GM12878 (cell line): ENCODE measurements around the gene PARS2.

ENCODE experiments used
- CHD2 ChIP-seq: IDR thresholded peaks from 2 replicates; pipeline ENCODE4 v1.6.1; 2011; ENCODE audit warnings: low read depth, low read length, improper control_type of control experiment, borderline replicate concordance
- NFIC ChIP-seq: IDR thresholded peaks from 2 replicates; pipeline ENCODE4 v1.6.1; 2012; ENCODE audit warnings: low read depth, mild to moderate bottlenecking, inconsistent platforms, low read length, moderate library complexity
- NFXL1 ChIP-seq: fragments of 450-650 bp; IDR thresholded peaks from 2 replicates; pipeline ENCODE4 v1.6.1; 2017; ENCODE audit warnings: antibody characterized with exemption, mild to moderate bottlenecking, borderline replicate concordance
- POLR2AphosphoS5 ChIP-seq: IDR thresholded peaks from 2 replicates; pipeline ENCODE4 v1.6.1; 2011; ENCODE audit warnings: mild to moderate bottlenecking, low read length, inconsistent platforms
- RAD21 ChIP-seq: IDR thresholded peaks from 2 replicates; pipeline ENCODE4 v1.6.1; 2011; ENCODE audit warnings: mild to moderate bottlenecking, low read depth, low read length, moderate library complexity; ENCODE audit not compliant: insufficient read depth
- TF ChIP-seq, protein P1 (sequence below): IDR thresholded peaks from 2 replicates; pipeline ENCODE4 v1.6.1; 2012; ENCODE audit warnings: low read length, inconsistent platforms
- TF ChIP-seq, protein P2 (sequence below): fragments of 450-650 bp; formaldehyde crosslinking; IDR thresholded peaks from 2 replicates; pipeline ENCODE4 v1.5.0; 2022; ENCODE audit warnings: mild to moderate bottlenecking, missing genetic modification characterization

DNA sequence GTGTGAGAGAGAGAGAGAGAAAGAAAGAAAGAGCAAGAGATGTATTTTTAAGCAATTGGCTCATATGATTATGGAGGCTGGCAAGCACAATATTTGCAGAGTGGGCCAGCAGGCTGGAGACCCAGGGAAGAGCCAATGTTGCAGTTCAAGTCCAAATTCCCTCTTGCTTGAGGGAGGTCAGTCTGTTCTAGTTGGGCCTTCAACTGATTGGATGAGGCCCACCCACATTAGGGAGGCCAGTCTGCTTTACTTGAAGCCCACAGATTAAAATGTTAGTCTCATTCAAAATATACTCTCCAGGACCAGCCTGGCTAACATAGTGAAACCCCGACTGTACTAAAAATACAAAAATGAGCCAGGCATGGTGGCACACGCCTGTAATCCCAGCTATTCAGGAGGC, 8.6 kb upstream of the PARS2 start:
- TF ChIP-seq RAD21 = no peak
- TF ChIP-seq POLR2AphosphoS5 = no peak
- no peak for TF ChIP-seq NFIC
- no peak for TF ChIP-seq NFXL1
- TF ChIP-seq, protein P1, sequence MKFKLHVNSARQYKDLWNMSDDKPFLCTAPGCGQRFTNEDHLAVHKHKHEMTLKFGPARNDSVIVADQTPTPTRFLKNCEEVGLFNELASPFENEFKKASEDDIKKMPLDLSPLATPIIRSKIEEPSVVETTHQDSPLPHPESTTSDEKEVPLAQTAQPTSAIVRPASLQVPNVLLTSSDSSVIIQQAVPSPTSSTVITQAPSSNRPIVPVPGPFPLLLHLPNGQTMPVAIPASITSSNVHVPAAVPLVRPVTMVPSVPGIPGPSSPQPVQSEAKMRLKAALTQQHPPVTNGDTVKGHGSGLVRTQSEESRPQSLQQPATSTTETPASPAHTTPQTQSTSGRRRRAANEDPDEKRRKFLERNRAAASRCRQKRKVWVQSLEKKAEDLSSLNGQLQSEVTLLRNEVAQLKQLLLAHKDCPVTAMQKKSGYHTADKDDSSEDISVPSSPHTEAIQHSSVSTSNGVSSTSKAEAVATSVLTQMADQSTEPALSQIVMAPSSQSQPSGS = no peak
- TF ChIP-seq, protein P2, sequence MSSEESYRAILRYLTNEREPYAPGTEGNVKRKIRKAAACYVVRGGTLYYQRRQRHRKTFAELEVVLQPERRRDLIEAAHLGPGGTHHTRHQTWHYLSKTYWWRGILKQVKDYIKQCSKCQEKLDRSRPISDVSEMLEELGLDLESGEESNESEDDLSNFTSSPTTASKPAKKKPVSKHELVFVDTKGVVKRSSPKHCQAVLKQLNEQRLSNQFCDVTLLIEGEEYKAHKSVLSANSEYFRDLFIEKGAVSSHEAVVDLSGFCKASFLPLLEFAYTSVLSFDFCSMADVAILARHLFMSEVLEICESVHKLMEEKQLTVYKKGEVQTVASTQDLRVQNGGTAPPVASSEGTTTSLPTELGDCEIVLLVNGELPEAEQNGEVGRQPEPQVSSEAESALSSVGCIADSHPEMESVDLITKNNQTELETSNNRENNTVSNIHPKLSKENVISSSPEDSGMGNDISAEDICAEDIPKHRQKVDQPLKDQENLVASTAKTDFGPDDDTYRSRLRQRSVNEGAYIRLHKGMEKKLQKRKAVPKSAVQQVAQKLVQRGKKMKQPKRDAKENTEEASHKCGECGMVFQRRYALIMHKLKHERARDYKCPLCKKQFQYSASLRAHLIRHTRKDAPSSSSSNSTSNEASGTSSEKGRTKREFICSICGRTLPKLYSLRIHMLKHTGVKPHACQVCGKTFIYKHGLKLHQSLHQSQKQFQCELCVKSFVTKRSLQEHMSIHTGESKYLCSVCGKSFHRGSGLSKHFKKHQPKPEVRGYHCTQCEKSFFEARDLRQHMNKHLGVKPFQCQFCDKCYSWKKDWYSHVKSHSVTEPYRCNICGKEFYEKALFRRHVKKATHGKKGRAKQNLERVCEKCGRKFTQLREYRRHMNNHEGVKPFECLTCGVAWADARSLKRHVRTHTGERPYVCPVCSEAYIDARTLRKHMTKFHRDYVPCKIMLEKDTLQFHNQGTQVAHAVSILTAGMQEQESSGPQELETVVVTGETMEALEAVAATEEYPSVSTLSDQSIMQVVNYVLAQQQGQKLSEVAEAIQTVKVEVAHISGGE (CRISPR knock-in tag) = no peak
- no peak for TF ChIP-seq CHD2
